Stimulated activated memory B cell treated with anti-CD40 and anti-IgM and Interleukin-4, amounts not matched to agents 10 μg/mL and 1 μg/mL and 100 μg/mL, for 72 hours (primary cell): Measurements from ENCODE around the gene CTNNBL1.
A peak's percentile ranks its signal among the peaks of the same experiment; 100 is the strongest.
"Not testable (repeated sequence)": the region's sequence is repeated elsewhere in the genome, so short reads cannot be mapped to it uniquely, and the experiment has no call there.

Experiments used
- ATAC-seq: fragments of 150-1000 bp; cut with Tn5 transposase; 2 replicates; pipeline ENCODE4 v1.10.0; 2021
- H3K27ac Mint-ChIP-seq: one replicate; pipeline ENCODE4 v1.8.0; 2022; ENCODE audit warnings: mild to moderate bottlenecking, mixed read lengths
- H3K27me3 Mint-ChIP-seq: one replicate; pipeline ENCODE4 v1.8.0; 2022; ENCODE audit warnings: mixed read lengths
- H3K36me3 Mint-ChIP-seq: one replicate; pipeline ENCODE4 v1.8.0; 2022; ENCODE audit warnings: mixed read lengths
- H3K4me1 Mint-ChIP-seq: one replicate; pipeline ENCODE4 v1.8.0; 2022; ENCODE audit warnings: mixed read lengths
- H3K4me3 Mint-ChIP-seq: one replicate; pipeline ENCODE4 v1.8.0; 2022; ENCODE audit warnings: mild to moderate bottlenecking, moderate library complexity, mixed read lengths
- H3K9me3 Mint-ChIP-seq: one replicate; pipeline ENCODE4 v1.8.0; 2022; ENCODE audit warnings: mixed read lengths

Gene CTNNBL1, protein sequence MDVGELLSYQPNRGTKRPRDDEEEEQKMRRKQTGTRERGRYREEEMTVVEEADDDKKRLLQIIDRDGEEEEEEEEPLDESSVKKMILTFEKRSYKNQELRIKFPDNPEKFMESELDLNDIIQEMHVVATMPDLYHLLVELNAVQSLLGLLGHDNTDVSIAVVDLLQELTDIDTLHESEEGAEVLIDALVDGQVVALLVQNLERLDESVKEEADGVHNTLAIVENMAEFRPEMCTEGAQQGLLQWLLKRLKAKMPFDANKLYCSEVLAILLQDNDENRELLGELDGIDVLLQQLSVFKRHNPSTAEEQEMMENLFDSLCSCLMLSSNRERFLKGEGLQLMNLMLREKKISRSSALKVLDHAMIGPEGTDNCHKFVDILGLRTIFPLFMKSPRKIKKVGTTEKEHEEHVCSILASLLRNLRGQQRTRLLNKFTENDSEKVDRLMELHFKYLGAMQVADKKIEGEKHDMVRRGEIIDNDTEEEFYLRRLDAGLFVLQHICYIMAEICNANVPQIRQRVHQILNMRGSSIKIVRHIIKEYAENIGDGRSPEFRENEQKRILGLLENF

DNA sequence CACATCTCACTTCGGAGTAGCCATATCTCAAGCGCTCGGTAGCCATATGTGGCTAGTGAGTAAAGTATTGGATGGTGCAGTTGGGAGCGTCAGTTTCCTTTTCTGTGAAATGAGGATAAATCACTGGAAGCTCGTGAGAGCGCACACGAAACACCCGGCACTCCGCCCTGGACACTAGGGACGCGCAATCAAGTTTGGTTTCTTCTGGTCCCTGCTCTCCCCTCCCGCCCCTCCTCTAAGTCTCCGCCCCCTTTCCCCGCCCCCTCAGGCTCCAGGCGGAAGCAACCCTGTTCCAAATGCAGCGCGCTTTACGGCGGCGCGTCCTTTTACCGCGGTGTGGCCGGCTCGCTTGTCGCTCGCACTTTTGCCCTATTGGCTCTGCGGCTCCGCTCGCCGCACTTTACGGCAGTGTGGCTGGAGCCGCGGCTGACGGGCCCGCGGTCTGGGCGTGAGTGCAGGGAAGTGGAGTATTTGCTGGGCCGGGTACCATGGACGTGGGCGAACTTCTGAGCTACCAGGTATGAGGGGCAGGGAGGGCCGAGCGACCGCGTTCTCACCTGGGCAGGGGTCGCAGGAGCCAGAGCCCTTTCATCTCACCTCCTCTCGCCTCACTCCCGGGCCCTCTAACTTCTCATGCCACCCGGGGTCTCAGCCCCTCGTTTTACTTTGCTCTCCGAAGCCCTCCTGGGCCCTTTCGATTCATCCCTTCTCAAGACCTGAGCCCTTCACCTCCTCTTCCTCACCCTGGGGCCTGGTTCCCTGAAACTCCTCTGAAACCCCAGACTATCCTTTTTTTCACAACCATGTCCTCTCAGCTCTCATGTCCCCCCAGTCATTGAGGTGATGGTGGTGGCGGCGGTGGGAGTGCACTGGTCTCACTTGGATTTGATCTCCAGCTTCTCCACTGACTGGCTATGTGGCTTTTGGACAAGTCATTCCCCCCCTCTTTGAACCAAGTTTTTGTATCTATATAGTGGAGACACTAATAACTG, at the start of gene CTNNBL1:
Gene CTNNBL1 (plus strand): TSS at position 396 of the 992 bp plus-strand sequence. CDS start 93 bp downstream, at position 489.
- peaks cover 9% of the 10 kb centered on the region for H3K36me3 Mint-ChIP-seq
- peak; percentile 96 for ATAC-seq

DNA sequence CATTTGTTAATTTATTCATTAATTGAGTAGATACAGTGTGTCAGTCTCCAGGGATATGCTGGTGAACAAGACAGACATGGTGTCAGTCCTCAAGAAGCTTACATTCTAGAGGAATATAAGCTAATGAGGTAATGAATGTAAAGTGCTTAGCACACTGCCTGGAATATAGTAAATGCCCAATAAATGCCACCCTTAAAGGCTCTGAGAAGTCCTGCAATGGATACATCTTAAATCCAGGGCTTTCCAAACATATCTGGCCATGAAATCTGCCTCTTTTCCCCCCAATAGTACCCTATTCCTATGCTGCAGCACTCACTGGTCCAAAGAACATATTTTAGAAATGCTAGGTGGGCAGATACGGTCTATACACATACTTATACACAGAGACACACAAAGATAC, 49.2 kb upstream of the CTNNBL1 start:
- H3K4me3 Mint-ChIP-seq: no peak overlapping the region
- H3K4me1 Mint-ChIP-seq: no peaks in the 10 kb centered on the region
- no peaks in the 10 kb centered on the region for H3K36me3 Mint-ChIP-seq
- no peak overlapping the region for H3K27ac Mint-ChIP-seq
- peaks cover 63% of the 10 kb centered on the region for H3K27me3 Mint-ChIP-seq
- ATAC-seq: no peak
- H3K9me3 Mint-ChIP-seq: no peaks in the 10 kb centered on the region

More for the DNA sequence above, at the start of gene CTNNBL1:
- H3K9me3 Mint-ChIP-seq: no peaks in the 10 kb centered on the region
- peaks cover 28% of the 10 kb centered on the region for H3K4me1 Mint-ChIP-seq
- H3K27me3 Mint-ChIP-seq: peaks cover 14% of the 10 kb centered on the region
- peak within 1 kb of the TSS; percentile 94 for H3K4me3 Mint-ChIP-seq
- H3K27ac Mint-ChIP-seq: peak within 1 kb of the TSS; percentile 89

DNA sequence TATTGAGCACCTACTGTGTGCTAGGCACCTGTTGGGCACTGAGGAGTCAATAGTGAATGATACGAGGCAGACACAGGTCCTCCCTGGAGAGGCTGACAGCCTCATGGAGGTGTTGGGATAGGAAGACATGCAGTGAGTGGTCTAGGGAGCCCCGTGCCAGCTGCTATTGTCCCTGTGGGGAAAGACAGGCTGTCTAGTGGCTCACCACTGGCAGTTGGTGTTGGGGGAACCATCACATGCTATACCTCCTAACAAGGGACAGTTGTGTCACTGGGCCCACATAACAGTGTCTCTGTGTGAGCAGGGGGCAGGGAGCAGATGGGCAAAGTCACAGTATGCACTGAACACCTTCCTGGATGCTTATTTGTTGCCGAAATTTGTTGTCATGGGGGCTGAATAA, 45.9 kb upstream of the CTNNBL1 start:
- no peak for ATAC-seq
- Mint-ChIP-seq H3K9me3 (no peaks in the 10 kb centered on the region), H3K27me3 (peaks cover 51% of the 10 kb centered on the region)

DNA sequence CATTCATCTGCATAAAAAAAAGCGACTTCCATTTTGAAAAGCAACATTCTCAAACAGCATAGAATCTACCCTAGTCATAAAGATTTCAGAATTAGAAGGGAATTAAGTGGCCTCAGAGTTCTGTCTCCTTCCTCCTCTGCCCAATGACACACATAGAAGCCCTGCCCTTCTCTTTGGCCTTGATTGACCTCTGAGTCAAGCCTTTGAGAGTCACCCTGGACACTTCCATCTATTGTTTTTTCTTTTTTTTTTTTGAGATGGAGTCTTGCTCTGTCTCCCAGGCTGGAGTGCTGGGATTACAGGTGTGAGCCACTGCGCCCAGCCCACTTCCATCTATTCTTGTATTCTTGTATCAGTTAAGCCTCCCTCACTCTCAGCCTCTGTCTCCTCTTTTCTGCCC, 44.8 kb upstream of the CTNNBL1 start:
- ATAC-seq: no peak
- H3K4me1 Mint-ChIP-seq: peaks cover 6% of the 10 kb centered on the region
- peaks cover 51% of the 10 kb centered on the region for H3K27me3 Mint-ChIP-seq
- H3K4me3 Mint-ChIP-seq: no peak overlapping the region
- H3K27ac Mint-ChIP-seq: no peak overlapping the region
- no peaks in the 10 kb centered on the region for H3K36me3 Mint-ChIP-seq
- H3K9me3 Mint-ChIP-seq: no peaks in the 10 kb centered on the region

More for the DNA sequence above, 45.9 kb upstream of the CTNNBL1 start:
- no peak overlapping the region for H3K4me3 Mint-ChIP-seq
- H3K27ac Mint-ChIP-seq: no peak overlapping the region
- H3K36me3 Mint-ChIP-seq: no peaks in the 10 kb centered on the region
- peaks cover 6% of the 10 kb centered on the region for H3K4me1 Mint-ChIP-seq

DNA sequence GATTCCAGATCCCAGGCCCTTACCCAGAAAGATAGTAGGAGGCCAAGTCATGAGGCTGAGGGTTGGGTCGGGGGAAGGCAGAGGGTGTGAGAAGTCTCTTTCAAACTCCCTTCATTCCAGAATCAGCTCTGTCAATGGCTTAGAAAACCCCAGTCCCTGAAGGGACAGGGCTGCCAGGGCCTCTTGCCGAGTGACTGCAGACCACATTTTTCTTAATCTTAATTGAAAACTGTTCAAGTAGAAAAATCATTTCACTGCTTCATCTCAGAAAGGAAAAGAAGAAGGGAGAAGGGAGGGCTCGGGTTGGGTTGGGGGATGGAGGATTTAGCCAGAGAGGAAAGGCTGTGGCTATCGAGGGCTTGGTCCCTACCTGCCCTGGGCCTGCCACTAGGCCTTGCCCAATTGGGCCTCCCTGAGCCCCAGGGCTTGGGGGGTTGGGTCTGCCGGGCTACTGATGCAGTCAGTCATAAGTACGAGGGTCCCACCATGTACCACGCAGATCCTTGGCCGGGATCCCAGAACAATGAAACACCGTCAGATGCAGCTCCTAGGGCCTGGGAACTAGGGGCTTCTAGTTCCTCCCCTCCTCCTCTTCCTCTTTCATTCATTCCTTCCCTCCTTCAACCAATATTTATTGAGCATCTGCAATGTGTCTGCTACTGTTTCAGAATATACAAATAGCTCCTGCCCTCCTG, 44.0 kb upstream of the CTNNBL1 start:
- H3K27me3 Mint-ChIP-seq: peaks cover 50% of the 10 kb centered on the region
- H3K4me1 Mint-ChIP-seq: peaks cover 6% of the 10 kb centered on the region
- no peak overlapping the region for H3K4me3 Mint-ChIP-seq
- no peaks in the 10 kb centered on the region for H3K36me3 Mint-ChIP-seq
- H3K27ac Mint-ChIP-seq: no peak overlapping the region
- H3K9me3 Mint-ChIP-seq: no peaks in the 10 kb centered on the region
- no peak for ATAC-seq

DNA sequence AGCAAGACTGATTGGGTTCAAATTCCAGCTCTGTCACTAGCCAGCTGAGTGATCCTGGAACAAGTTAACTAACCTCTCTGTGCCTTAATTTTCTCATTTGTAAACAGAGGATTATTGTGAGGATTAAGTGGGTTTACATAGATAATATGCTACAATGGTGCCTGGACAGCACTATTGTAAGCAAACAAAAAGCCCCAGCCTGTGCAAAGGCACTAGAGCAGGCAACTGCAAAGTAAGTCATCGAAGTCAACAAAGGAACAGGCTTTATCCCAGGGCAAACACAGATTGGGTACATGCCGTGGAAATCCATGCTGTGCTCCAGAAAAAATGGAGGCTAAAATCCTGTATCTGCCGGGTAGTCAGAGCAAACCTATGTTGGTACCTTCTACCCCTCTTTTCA, 43.2 kb upstream of the CTNNBL1 start:
- no peak for ATAC-seq
- H3K27ac Mint-ChIP-seq: no peak overlapping the region
- no peaks in the 10 kb centered on the region for H3K9me3 Mint-ChIP-seq
- no peaks in the 10 kb centered on the region for H3K36me3 Mint-ChIP-seq
- H3K4me1 Mint-ChIP-seq: peaks cover 6% of the 10 kb centered on the region
- no peak overlapping the region for H3K4me3 Mint-ChIP-seq
- H3K27me3 Mint-ChIP-seq: peaks cover 42% of the 10 kb centered on the region

DNA sequence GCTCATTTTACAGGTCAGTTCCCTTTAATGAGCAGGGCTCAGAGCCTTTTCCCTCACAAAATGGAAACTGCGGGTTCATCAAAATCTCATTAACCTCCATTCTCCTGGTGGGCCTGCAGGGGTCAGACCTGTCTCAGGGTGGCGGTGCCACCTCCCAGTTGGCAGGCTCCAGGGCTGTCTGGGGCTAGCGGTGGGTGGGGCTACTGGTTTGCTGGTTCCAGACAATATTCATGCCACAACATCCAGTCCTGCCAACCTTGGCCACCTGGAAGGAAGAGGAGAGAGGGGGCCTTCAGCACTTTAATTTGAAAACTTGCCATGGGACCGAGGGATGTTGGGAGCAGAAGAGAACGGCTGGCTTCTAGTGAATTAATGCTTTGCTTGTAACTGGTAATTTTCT, 41.9 kb upstream of the CTNNBL1 start:
- no peak overlapping the region for H3K4me3 Mint-ChIP-seq
- H3K36me3 Mint-ChIP-seq: no peaks in the 10 kb centered on the region
- peak overlapping the region; percentile 7 for H3K27ac Mint-ChIP-seq
- H3K27me3 Mint-ChIP-seq: peaks cover 39% of the 10 kb centered on the region
- no peaks in the 10 kb centered on the region for H3K9me3 Mint-ChIP-seq
- peaks cover 6% of the 10 kb centered on the region for H3K4me1 Mint-ChIP-seq
- peak; percentile 73 for ATAC-seq

DNA sequence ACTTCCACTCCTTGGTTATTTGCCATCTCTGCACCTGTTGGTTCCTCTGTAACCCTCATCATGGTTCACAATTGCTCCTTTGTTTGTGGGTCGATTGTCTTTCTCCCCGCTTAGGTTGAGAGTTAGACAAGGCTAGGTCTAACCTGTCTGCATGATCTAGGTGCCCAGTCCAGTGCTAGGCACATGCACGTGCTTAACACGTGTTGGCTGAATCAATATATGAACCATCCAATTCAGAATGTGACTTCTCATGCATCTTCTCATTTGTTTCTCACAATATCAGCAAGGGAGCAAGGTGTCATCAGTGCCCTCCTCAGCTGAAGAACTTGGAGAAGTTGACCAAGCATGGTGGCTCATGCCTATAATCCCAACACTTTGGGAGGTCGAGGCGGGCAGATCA, 36.9 kb upstream of the CTNNBL1 start:
- peaks cover 1% of the 10 kb centered on the region for H3K4me1 Mint-ChIP-seq
- H3K27ac Mint-ChIP-seq: no peak overlapping the region
- no peak overlapping the region for H3K4me3 Mint-ChIP-seq
- peaks cover 2% of the 10 kb centered on the region for H3K27me3 Mint-ChIP-seq
- no peaks in the 10 kb centered on the region for H3K36me3 Mint-ChIP-seq
- H3K9me3 Mint-ChIP-seq: no peaks in the 10 kb centered on the region
- ATAC-seq: no peak

DNA sequence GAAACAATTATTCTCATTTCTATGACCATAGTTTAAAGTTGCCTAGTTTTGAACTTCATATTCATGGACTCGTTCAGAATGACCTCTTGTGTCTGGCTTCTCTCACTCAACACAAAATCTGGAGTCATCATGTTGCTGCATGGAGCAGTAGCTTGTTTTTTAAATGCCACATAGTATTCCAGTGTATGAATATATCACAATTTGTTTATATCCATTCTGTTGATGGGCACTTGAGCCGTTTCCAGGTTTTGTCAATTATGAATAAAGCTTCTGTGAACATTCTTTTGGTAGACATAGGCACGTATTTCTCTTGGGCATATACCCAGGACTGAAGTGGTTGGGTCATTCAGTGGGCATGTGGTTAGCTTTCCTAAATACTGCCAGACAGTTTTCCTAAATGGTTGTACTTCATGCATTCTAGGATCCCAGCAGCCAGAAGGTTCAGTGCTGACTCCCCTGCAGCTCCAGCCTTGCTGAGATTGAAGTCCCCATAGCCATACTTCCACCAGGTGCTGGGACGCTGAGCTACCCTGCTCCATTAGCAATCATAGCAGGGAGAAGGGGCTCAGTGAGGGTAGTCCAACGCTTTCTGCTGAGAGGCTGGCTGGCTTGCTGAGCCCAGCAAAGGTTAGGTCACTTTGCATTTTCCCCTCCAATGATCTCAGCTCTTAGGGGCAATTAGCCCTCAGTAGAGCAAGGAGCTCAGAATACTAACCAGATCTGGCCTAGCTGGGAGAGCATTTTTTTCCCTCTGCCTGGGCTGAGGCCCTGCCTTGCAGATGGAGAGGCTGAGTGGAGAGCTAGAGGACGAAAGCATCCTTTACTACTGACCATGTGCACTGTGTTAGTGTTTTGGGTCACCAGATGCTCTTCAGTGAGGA, 35.7 kb upstream of the CTNNBL1 start:
- no peak overlapping the region for H3K27ac Mint-ChIP-seq
- no peaks in the 10 kb centered on the region for H3K4me1 Mint-ChIP-seq

DNA sequence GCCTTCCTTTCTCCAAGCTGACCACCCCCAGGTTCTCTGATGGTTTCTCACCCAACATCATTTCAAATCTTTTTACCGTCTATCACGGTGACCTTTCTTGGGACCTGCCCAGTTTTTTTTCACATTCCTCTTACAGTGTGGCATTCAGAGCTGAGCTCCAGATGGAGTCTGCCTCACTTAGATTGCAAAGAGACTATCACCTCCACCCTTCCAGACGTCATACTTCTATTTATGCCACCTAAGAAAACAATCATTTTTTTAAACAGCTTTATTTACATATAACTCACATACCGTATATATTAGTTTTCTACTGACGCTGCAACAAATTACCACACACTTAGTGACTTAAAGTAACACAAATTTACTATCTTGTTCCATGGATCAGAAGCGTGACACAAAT, 32.3 kb upstream of the CTNNBL1 start:
- ATAC-seq: no peak
- no peak overlapping the region for H3K4me3 Mint-ChIP-seq
- no peaks in the 10 kb centered on the region for H3K4me1 Mint-ChIP-seq
- peaks cover 10% of the 10 kb centered on the region for H3K9me3 Mint-ChIP-seq
- no peak overlapping the region for H3K27ac Mint-ChIP-seq
- peaks cover 11% of the 10 kb centered on the region for H3K27me3 Mint-ChIP-seq
- H3K36me3 Mint-ChIP-seq: peaks cover 10% of the 10 kb centered on the region

More for the DNA sequence above, 35.7 kb upstream of the CTNNBL1 start:
- Mint-ChIP-seq H3K36me3 (no peaks in the 10 kb centered on the region), H3K4me3 (no peak overlapping the region), H3K27me3 (no peaks in the 10 kb centered on the region), H3K9me3 (no peaks in the 10 kb centered on the region)
- no peak for ATAC-seq

DNA sequence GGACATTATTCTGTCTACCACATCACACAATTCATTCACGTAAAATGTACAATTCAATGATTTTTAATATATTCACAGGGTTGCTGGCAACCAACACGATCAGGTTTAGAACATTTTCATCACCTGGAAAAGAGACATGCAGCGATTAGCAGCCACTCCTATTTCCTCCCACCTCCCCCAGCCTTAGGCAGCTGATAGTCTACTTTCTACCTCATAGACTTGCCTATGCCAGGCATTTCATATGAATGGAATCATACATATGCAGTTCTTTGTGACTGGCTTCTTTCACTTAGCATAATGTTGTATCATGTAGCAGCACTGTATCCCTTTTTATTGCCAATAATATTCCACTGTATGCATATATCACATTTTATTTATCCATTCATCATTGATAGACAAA, 31.5 kb upstream of the CTNNBL1 start:
- H3K9me3 Mint-ChIP-seq: peaks cover 10% of the 10 kb centered on the region
- H3K36me3 Mint-ChIP-seq: peaks cover 10% of the 10 kb centered on the region
- peaks cover 11% of the 10 kb centered on the region for H3K27me3 Mint-ChIP-seq
- no peak overlapping the region for H3K27ac Mint-ChIP-seq
- no peaks in the 10 kb centered on the region for H3K4me1 Mint-ChIP-seq
- no peak overlapping the region for H3K4me3 Mint-ChIP-seq
- ATAC-seq: no peak

DNA sequence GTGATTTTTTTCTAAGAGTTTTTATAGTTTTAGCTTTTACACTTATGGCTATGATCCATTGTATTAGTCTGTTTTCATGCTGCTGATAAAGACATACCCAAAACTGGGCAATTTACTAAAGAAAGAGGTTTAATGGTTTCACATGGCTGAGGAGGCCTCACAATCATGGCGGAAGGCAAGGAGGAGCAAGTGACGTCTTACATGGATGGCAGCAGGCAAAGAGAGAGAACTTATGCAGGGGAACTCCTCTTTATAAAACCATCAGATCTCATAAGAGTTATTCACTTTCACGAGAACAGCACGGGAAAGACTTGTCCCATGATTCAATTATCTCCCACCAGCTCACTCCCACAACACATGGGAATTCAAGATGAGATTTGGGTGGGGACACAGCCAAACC, 29.2 kb upstream of the CTNNBL1 start:
- H3K27me3 Mint-ChIP-seq: peaks cover 27% of the 10 kb centered on the region

DNA sequence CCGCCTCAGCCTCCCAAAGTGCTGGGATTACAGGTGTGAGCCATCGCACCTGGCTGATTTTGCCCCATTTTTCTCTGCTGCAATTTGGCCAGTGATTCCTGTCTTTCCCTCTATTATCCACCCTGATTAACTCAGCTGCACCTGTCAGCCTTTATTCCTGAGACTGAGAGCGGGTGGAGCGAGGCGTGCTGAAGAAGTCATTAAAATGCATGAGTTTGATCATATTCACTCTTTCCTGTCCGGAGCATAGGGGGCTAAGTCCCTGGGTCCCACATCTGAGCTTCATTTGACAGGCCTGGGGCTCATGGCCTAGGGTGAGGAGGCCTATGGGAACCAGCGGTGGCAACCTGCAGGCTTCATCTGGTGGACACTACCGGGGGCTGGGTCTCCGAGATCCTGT, 25.7 kb upstream of the CTNNBL1 start:
- peaks cover 60% of the 10 kb centered on the region for H3K27me3 Mint-ChIP-seq
- H3K36me3 Mint-ChIP-seq: peaks cover 10% of the 10 kb centered on the region

More for the DNA sequence above, 29.2 kb upstream of the CTNNBL1 start:
- peaks cover 10% of the 10 kb centered on the region for H3K9me3 Mint-ChIP-seq
- not testable (repeated sequence) for H3K4me1 Mint-ChIP-seq, ATAC-seq, H3K4me3 Mint-ChIP-seq, H3K27ac Mint-ChIP-seq, H3K36me3 Mint-ChIP-seq

More for the DNA sequence above, 25.7 kb upstream of the CTNNBL1 start:
- H3K27ac Mint-ChIP-seq: no peak overlapping the region
- H3K4me3 Mint-ChIP-seq: no peak overlapping the region
- ATAC-seq: no peak
- H3K4me1 Mint-ChIP-seq: peaks cover 6% of the 10 kb centered on the region
- peaks cover 10% of the 10 kb centered on the region for H3K9me3 Mint-ChIP-seq
